GM12878 (cell line): ENCODE data around the gene CACNA1D.

Experiments used
- ASH2L ChIP-seq: fragments of 300-600, 200-600 bp; sonication (generic); IDR thresholded peaks from 2 replicates; pipeline ENCODE4 v1.6.1; 2017; ENCODE audit warnings: low read depth, mild to moderate bottlenecking, borderline replicate concordance
- ATF3 ChIP-seq: IDR thresholded peaks from 2 replicates; pipeline ENCODE4 v1.6.1; 2011; ENCODE audit warnings: low read depth, mild to moderate bottlenecking, low read length, moderate library complexity, borderline replicate concordance; ENCODE audit errors: extremely low read depth
- CTCF ChIP-seq, 3 experiments: IDR thresholded peaks in 2 of 3; conservative IDR thresholded peaks in 1 of 3; 2 replicates each; pipeline ENCODE4 v1.5.1; 2011; ENCODE audit warnings: low read depth in 3 of 3, low read length in 3 of 3, mild to moderate bottlenecking in 3 of 3, control low read depth in 2 of 3, moderate library complexity in 2 of 3, inconsistent platforms in 1 of 3, mixed read lengths in 1 of 3; ENCODE audit not compliant: control insufficient read depth in 2 of 3, insufficient read depth in 1 of 3; ENCODE audit errors: extremely low read depth in 1 of 3
- EZH2 ChIP-seq: IDR thresholded peaks from 2 replicates; pipeline ENCODE4 v1.6.1; 2012; ENCODE audit warnings: low read depth, mild to moderate bottlenecking, control low read depth, inconsistent platforms, low read length, borderline replicate concordance; ENCODE audit not compliant: control insufficient read depth
- IKZF1 ChIP-seq: fragments of 450-650 bp; conservative IDR thresholded peaks from 2 replicates; pipeline ENCODE4 v1.6.1; 2017; ENCODE audit warnings: antibody characterized with exemption, mild to moderate bottlenecking
- PKNOX1 ChIP-seq: fragments of 450-650 bp; IDR thresholded peaks from 2 replicates; pipeline ENCODE4 v1.6.1; 2016; ENCODE audit warnings: mild to moderate bottlenecking
- REST ChIP-seq: IDR thresholded peaks from 2 replicates; pipeline ENCODE4 v1.6.1; 2012; ENCODE audit warnings: mild to moderate bottlenecking, low read depth, low read length
- RFX5 ChIP-seq: IDR thresholded peaks from 2 replicates; pipeline ENCODE4 v1.6.1; 2011; ENCODE audit warnings: low read depth, low read length, improper control_type of control experiment
- SP1 ChIP-seq: IDR thresholded peaks from one replicate; pipeline ENCODE4 v1.6.1; 2011; ENCODE audit warnings: low read depth, low read length
- TBL1XR1 ChIP-seq: IDR thresholded peaks from 2 replicates; pipeline ENCODE4 v1.6.1; 2012; ENCODE audit warnings: low read depth, low read length, improper control_type of control experiment
- ZSCAN29 ChIP-seq: fragments of 450-650 bp; IDR thresholded peaks from 2 replicates; pipeline ENCODE4 v1.6.1; 2017; ENCODE audit warnings: mild to moderate bottlenecking, moderate library complexity

GRCh38 chr3:53478921-53479664, 15.3 kb upstream of the CACNA1D start:
- TF ChIP-seq IKZF1 (no peak), ASH2L (no peak), TBL1XR1 (no peak), ZSCAN29 (no peak), RFX5 (no peak), CTCF (IDR thresholded peaks at IDR 0.05 in 2 of 3, conservative IDR thresholded peaks at IDR 0.05 in 1 of 3; ENCODE audit: control insufficient read depth in 2 of 3, extremely low read depth in 1 of 3, insufficient read depth in 1 of 3, low read depth in 3 of 3, low read length in 3 of 3) (no peak), REST (no peak), PKNOX1 (no peak), SP1 (no peak), ATF3 (no peak), EZH2 (no peak)
